Psoas muscle (tissue), 8 donors: Measurements from ENCODE around the gene INPP5E. TPM values are rescaled to one million over a fixed set of nuclear protein-coding genes. Genes with fewer than 3 reads are reported as not detected.

Experiments used
- ATAC-seq, 4 donors: fragments of 200-7000 bp; cut with Tn5 transposase; one replicate each; pipeline ENCODE4 v1.9.1; 2020; ENCODE audit warnings: moderate library complexity in 3 of 4, mild to moderate bottlenecking in 2 of 4
- DNase-seq, 2 donors: peaks; one replicate each; pipeline ENCODE4 v3.0.0-alpha.2; 2020
- H3K27ac ChIP-seq: fragments of 200-600 bp; one replicate; pipeline ENCODE4 v1.8.0; 2022
- H3K27me3 ChIP-seq, 3 donors: fragments of 200-600 bp in 1 of 3; one replicate each; pipeline versions ENCODE4 v1.6.1 to v1.8.0; 2013 to 2022; ENCODE audit warnings: low read length in 2 of 3, mild to moderate bottlenecking in 2 of 3, moderate library complexity in 1 of 3; ENCODE audit not compliant: insufficient read depth in 3 of 3
- H3K36me3 ChIP-seq, 2 donors: fragments of 200-600 bp in 1 of 2; one replicate each; pipeline versions ENCODE4 v1.6.1 to v1.8.0; 2013 to 2022; ENCODE audit warnings: low read depth in 1 of 2, mild to moderate bottlenecking in 1 of 2, moderate library complexity in 1 of 2; ENCODE audit not compliant: insufficient read depth in 1 of 2
- H3K4me1 ChIP-seq: fragments of 200-600 bp; one replicate; pipeline ENCODE4 v1.8.0; 2022
- H3K4me3 ChIP-seq: fragments of 200-600 bp; one replicate; pipeline ENCODE4 v1.8.0; 2022; ENCODE audit warnings: mild to moderate bottlenecking
- H3K9me3 ChIP-seq: fragments of 200-600 bp; one replicate; pipeline ENCODE4 v1.8.0; 2022
- WGBS, 3 donors: extraction: QIAGEN DNeasy Blood & Tissue Kit; methylation state at CpG; one replicate each; pipeline versions ENCODE4 v1.1.6 to v1.1.7; 2013; 5-methylcytosine and 5-hydroxymethylcytosine counted together
- intact Hi-C, 2 donors: fragments of 100-400 bp; cut with DNase I; formaldehyde crosslinking; loops; one replicate each; pipeline versions ENCODE4 v1.11.0 to v1.14.2; 2022
- polyA plus RNA-seq, 3 donors: library from polyadenylated mRNA; stranded (reverse); fragments of 200-250 nt; gene quantifications; one replicate each; pipeline ENCODE4 v1.2.3, GENCODE V29; 2013
- total RNA-seq, 4 donors: library from RNA; stranded (reverse); fragmentation: NEBNext Ultra II Directional in 2 of 4; extraction: Animal tissue kit (Norgen Biotek cat#: 25700) in 2 of 4; gene quantifications; one replicate each; pipeline versions ENCODE4 v1.2.1 to v1.2.4, GENCODE V29; 2021 to 2023
- TF ChIP-seq, protein P1 (sequence below): fragments of 200-600 bp; IDR thresholded peaks from one replicate; pipeline ENCODE4 v1.8.0; 2022; ENCODE audit warnings: antibody characterized with exemption
- donor health status: healthy with polysubstance abuse.
- donor health status: DM: no; HTN: no; CAD: no; lungs with moderate emphysema.
- donor health status: Bipolar disorder and iron deficiency.
- donor health status: healthy.
- donor health status: DM: yes; HTN: yes; CAD: no.
- donor health status: DM: no; HTN: no; CAD: no.
- donor health status: DM: no; HTN: no; CAD: no.
- donor health status: DM: yes; HTN: yes; CAD: no.

INPP5E gene
- total and polyA plus RNA-seq, 7 donors = 4.7 to 9.6 (median 5.3) TPM

- WGBS, 3 donors = 28 to 35% (median 29%) methylated on average over 44 to 59 of the region's 59 CpGs
- DNase-seq (no peak), ATAC-seq (no peak)
- Histone ChIP-seq H3K9me3 (no peaks in the 10 kb centered on the region), H3K36me3 (no peaks in the 10 kb centered on the region), H3K4me3 (peak overlapping the region; percentile 64), H3K4me1 (peaks cover 30% of the 10 kb centered on the region), H3K27ac (peak overlapping the region; percentile 97), H3K27me3 (no peaks in the 10 kb centered on the region)
- TF ChIP-seq, protein P1, sequence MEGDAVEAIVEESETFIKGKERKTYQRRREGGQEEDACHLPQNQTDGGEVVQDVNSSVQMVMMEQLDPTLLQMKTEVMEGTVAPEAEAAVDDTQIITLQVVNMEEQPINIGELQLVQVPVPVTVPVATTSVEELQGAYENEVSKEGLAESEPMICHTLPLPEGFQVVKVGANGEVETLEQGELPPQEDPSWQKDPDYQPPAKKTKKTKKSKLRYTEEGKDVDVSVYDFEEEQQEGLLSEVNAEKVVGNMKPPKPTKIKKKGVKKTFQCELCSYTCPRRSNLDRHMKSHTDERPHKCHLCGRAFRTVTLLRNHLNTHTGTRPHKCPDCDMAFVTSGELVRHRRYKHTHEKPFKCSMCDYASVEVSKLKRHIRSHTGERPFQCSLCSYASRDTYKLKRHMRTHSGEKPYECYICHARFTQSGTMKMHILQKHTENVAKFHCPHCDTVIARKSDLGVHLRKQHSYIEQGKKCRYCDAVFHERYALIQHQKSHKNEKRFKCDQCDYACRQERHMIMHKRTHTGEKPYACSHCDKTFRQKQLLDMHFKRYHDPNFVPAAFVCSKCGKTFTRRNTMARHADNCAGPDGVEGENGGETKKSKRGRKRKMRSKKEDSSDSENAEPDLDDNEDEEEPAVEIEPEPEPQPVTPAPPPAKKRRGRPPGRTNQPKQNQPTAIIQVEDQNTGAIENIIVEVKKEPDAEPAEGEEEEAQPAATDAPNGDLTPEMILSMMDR = no peak
- intact Hi-C loops = loop anchor here (2.0 to 5.0 kb wide), 3 partner anchors 63 to 208 kb away; partner anchors contain the start of gene NOTCH1 (in 1 of the 2)
Observed at GRCh38 chr9:136484153-136485048, 44.8 kb upstream of the INPP5E start.

DNA sequence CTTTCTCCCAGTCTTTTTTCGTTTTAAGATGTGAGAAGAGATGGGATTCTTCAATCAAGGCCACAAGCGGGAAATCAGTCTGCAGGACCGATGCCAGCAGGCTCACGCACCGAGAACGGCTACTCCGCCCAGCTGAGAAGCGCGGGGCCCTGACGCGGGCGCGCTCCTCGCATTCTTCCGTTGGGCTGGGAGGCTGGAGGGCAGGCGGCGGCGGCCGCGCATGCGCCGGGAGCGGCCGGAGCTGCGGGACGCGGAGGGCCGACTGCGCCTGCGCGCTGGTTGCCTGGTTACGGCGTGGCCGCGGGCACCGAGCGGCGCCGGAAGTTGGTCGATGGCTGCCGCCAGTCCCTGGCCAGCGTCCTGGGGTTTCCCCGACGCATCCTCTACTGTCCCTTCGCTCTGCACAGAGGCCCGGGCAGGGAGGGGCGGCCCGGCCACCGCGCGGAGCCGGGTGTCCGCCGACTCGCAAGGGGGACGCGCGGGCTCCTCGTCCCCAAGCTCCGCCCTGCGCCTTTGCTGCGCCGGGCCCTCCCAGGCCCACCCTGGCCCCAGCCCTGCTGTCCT, 44.0 kb upstream of the INPP5E start:
- peaks cover 30% of the 10 kb centered on the region for H3K4me1 ChIP-seq
- TF ChIP-seq, protein P1 = no peak
- H3K36me3 ChIP-seq = peaks cover 0 to 2% of the 10 kb centered on the region in 2 donors
- H3K4me3 ChIP-seq = peak overlapping the region; percentile 64
- no peaks in the 10 kb centered on the region for H3K27me3 ChIP-seq
- WGBS, 3 donors = 0 to 1% (median 1%) methylated on average over 40 to 63 of the region's 63 CpGs
- ATAC-seq = peak; percentile 65 to 78 (median 69)
- no peaks in the 10 kb centered on the region for H3K9me3 ChIP-seq
- intact Hi-C loops = loop anchor here in 1 of 2 donors (2.0 kb wide), 1 partner anchor 207 kb away; no protein-coding TSS in a partner anchor
- H3K27ac ChIP-seq = peak overlapping the region; percentile 97
- DNase-seq = peak; percentile 93 to 97

DNA sequence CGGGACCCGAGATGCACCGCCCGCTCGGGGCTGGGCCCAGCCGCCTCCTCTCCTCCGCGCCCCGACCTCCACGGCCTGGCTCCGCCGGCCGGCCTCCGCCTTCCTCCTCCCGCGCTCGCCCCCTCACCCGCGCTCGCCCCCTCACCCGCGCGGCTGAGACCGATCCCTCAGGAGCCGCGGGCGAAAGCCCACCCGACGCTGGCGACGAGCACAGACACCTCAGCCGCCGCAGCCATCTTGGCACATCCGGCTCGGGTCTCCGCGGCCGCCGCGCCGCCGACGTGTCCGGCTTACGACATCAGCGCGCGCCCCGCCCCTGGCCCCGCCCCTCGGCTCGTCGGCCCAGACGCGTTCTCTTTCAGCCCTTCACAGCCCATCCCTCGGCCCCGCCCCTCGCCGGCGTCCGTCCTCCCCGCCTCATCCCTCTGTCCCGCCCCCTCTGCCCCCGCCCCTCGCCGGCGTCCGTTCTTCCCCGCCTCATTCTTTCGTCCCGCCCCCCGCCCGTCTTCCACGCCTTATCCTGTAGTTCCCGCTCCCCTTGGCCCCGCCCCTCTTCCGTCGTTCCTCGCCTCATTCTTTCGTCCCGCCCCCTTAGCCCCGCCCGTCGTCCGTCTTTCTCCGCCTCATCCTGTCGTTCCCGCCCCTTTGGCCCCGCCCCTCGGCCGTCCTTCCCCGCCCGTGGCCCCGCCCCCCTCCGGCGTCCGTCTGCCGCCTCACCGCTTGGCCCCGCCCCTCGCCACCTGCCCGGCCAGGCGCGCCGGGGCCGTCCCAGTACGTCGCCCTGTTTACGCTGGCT, 43.3 kb upstream of the INPP5E start, which contains the start of gene SEC16A:
TSS of gene SEC16A (minus strand) at position 248 of the 796 bp plus-strand sequence. CDS start 5,425 bp downstream, outside the sequence.
- peaks cover 0 to 7% of the 10 kb centered on the region in 2 donors for H3K36me3 ChIP-seq
- ATAC-seq (peak; percentile 83 to 87 (median 86)), DNase-seq (peak; percentile 99 to 100)
- WGBS, 3 donors = 1 to 2% (median 1%) methylated on average over 47 to 109 of the region's 109 CpGs
- intact Hi-C loops = no loop called here
- peaks cover 27% of the 10 kb centered on the region for H3K4me1 ChIP-seq
- H3K27ac ChIP-seq = peak within 1 kb of the TSS; percentile 97
- H3K4me3 ChIP-seq = peak within 1 kb of the TSS; percentile 74
- no peaks in the 10 kb centered on the region for H3K9me3 ChIP-seq
- TF ChIP-seq, protein P1 = no peak
- no peaks in the 10 kb centered on the region for H3K27me3 ChIP-seq

GRCh38 chr9:136482046-136482792, 42.6 kb upstream of the INPP5E start:
- peak overlapping the region; percentile 94 for H3K27ac ChIP-seq
- no peaks in the 10 kb centered on the region for H3K9me3 ChIP-seq
- H3K4me1 ChIP-seq = peaks cover 27% of the 10 kb centered on the region
- 1% methylated on average over 37 to 39 of the region's 39 CpGs for WGBS, 3 donors
- no peak for DNase-seq
- no peaks in the 10 kb centered on the region for H3K27me3 ChIP-seq
- TF ChIP-seq, protein P1 = no peak
- no peak for ATAC-seq
- intact Hi-C loops = no loop called here
- peak overlapping the region; percentile 74 for H3K4me3 ChIP-seq
- H3K36me3 ChIP-seq = peaks cover 0 to 12% of the 10 kb centered on the region in 2 donors
